HCT116 (cell line): Measurements from ENCODE around the gene CRYGN. TPM values are rescaled to one million over a fixed set of nuclear protein-coding genes. Genes with fewer than 3 reads are reported as not detected.

Source experiments
- ATAC-seq: fragments of 200-7000 bp; cut with Tn5 transposase; 2 replicates; pipeline ENCODE4 v1.9.1; 2020; ENCODE audit warnings: mild to moderate bottlenecking, moderate library complexity
- BruUV-seq: library from RNA; stranded (reverse); fragments of 400-500 nt; replicated peaks from 2 replicates; lab custom pipeline; 2021; lab: Mats Ljungman, UMichigan
- CTCF ChIA-PET: fragments of 300-600 bp; sonication (Branson Sonifier 250); formaldehyde crosslinking; loops from one replicate; lab custom pipeline; 2021; ENCODE audit warnings: antibody characterized with exemption; lab: Charles Lee
- POLR2A ChIA-PET: fragments of 300-600, 350-600 bp; sonication (Branson Sonifier 250); formaldehyde crosslinking; loops from one replicate; lab custom pipeline; 2021; ENCODE audit warnings: antibody characterized with exemption; lab: Charles Lee
- RAD21 ChIA-PET, 2 experiments: fragments of 300-600 bp; sonication (Branson Sonifier 250); formaldehyde crosslinking; loops; one replicate each; lab custom pipeline; 2023; ENCODE audit warnings: low total read pairs in 2 of 2; ENCODE audit not compliant: uncharacterized antibody in 2 of 2, unreplicated experiment in 2 of 2, low non-redundant PET in 1 of 2; lab: Charles Lee
- DNase-seq: peaks from one replicate; pipeline ENCODE4 v3.0.0-alpha.2; 2010; ENCODE audit warnings: low read depth, low spot score
- H2AFZ ChIP-seq: fragments of 200-600 bp; shearing (Covaris generic), sonication (generic); 2 replicates; pipeline ENCODE4 v1.6.1; 2017; ENCODE audit warnings: low read depth, mixed run types, mixed read lengths, antibody characterized with exemption, low read length; ENCODE audit not compliant: poor library complexity, severe bottlenecking
- H3K27ac ChIP-seq: 2 replicates; pipeline ENCODE4 v1.5.1; 2012; ENCODE audit warnings: low read depth, low read length
- H3K27me3 ChIP-seq: fragments of 200-600 bp; sonication (generic); 2 replicates; pipeline ENCODE4 v1.6.1; 2016; ENCODE audit warnings: mixed run types, low read length, mixed read lengths; ENCODE audit not compliant: insufficient read depth
- H3K36me3 ChIP-seq, 2 experiments: fragments of 200-500 bp in 1 of 2; fragments of 200-600 bp in 1 of 2; sonication (Bioruptor generic) in 1 of 2; sonication (generic) in 1 of 2; 2 replicates each; pipeline versions ENCODE4 v1.5.1 to v1.6.1; 2014 to 2016; ENCODE audit warnings: low read length in 2 of 2, inconsistent platforms in 1 of 2, mixed read lengths in 1 of 2, mixed run types in 1 of 2; ENCODE audit not compliant: insufficient read depth in 2 of 2, control insufficient read depth in 1 of 2
- H3K4me1 ChIP-seq, 2 experiments: fragments of 200-600 bp in 1 of 2; sonication (generic) in 1 of 2; 2 replicates each; pipeline versions ENCODE4 v1.5.1 to v1.6.1; 2012 to 2017; ENCODE audit warnings: low read length in 2 of 2, inconsistent platforms in 1 of 2, mild to moderate bottlenecking in 1 of 2, mixed read lengths in 1 of 2, mixed run types in 1 of 2, moderate library complexity in 1 of 2; ENCODE audit not compliant: insufficient read depth in 2 of 2, control insufficient read depth in 1 of 2
- H3K4me2 ChIP-seq: fragments of 200-600 bp; sonication (generic); 2 replicates; pipeline ENCODE4 v1.6.1; 2017; ENCODE audit warnings: mixed run types, low read length, mixed read lengths
- H3K4me3 ChIP-seq, 2 experiments: fragments of 200-600 bp in 1 of 2; sonication (generic) in 1 of 2; replicated peaks in 1 of 2; 2 replicates each; pipeline ENCODE4 v1.5.1; 2011 to 2016; ENCODE audit warnings: low read length in 2 of 2, control low read depth in 1 of 2, low read depth in 1 of 2, mild to moderate bottlenecking in 1 of 2, mixed read lengths in 1 of 2, mixed run types in 1 of 2
- H3K79me2 ChIP-seq: fragments of 200-600 bp; sonication (generic); 2 replicates; pipeline ENCODE4 v1.6.1; 2017; ENCODE audit warnings: mild to moderate bottlenecking, mixed run types, low read length, moderate library complexity, mixed read lengths; ENCODE audit not compliant: insufficient read depth
- H3K9ac ChIP-seq: fragments of 200-600 bp; sonication (generic); 2 replicates; pipeline ENCODE4 v1.6.1; 2016; ENCODE audit warnings: low read length, mixed read lengths
- H3K9me2 ChIP-seq: fragments of 200-600 bp; sonication (generic), shearing (Covaris generic); 2 replicates; pipeline ENCODE4 v1.6.1; 2017; ENCODE audit warnings: mixed run types, mild to moderate bottlenecking, moderate library complexity; ENCODE audit not compliant: insufficient read depth
- H3K9me3 ChIP-seq, 2 experiments: fragments of 200-500 bp in 1 of 2; fragments of 200-600 bp in 1 of 2; sonication (Bioruptor generic) in 1 of 2; sonication (generic) in 1 of 2; 2 replicates each; pipeline ENCODE4 v1.6.1; 2014 to 2017; ENCODE audit warnings: low read length in 2 of 2, mixed read lengths in 2 of 2, inconsistent platforms in 1 of 2, low read depth in 1 of 2, mild to moderate bottlenecking in 1 of 2, mixed run types in 1 of 2, moderate library complexity in 1 of 2; ENCODE audit not compliant: control insufficient read depth in 1 of 2, insufficient read depth in 1 of 2
- H4K20me1 ChIP-seq: fragments of 200-600 bp; sonication (generic), shearing (Covaris generic); 2 replicates; pipeline ENCODE4 v1.6.1; 2017; ENCODE audit warnings: mixed run types, mild to moderate bottlenecking, moderate library complexity; ENCODE audit not compliant: insufficient read depth
- CEBPB ChIP-seq: IDR thresholded peaks from 2 replicates; pipeline ENCODE4 v1.6.1; 2012; ENCODE audit warnings: low read depth
- CTCF ChIP-seq, 3 experiments: fragments of 200-600 bp in 1 of 3; sonication (generic) in 1 of 3; IDR thresholded peaks in 2 of 3; conservative IDR thresholded peaks in 1 of 3; 2 replicates each; pipeline ENCODE4 v1.5.1; 2012 to 2017; ENCODE audit warnings: low read depth in 2 of 3, low read length in 2 of 3, antibody characterized with exemption in 1 of 3, borderline replicate concordance in 1 of 3, control low read depth in 1 of 3, mild to moderate bottlenecking in 1 of 3, mixed read lengths in 1 of 3, mixed run types in 1 of 3, moderate library complexity in 1 of 3; ENCODE audit not compliant: insufficient read depth in 1 of 3
- ELF1 ChIP-seq: IDR thresholded peaks from 2 replicates; pipeline ENCODE4 v1.6.1; 2012; ENCODE audit warnings: low read depth, borderline replicate concordance
- EZH2 ChIP-seq: fragments of 200-600 bp; sonication (generic); IDR thresholded peaks from 2 replicates; pipeline ENCODE4 v1.6.1; 2017; ENCODE audit warnings: antibody characterized with exemption, mixed run types
- EZH2phosphoT487 ChIP-seq: fragments of 200-600 bp; IDR thresholded peaks from 2 replicates; pipeline ENCODE4 v1.6.1; 2018; ENCODE audit warnings: antibody characterized with exemption, borderline replicate concordance
- JUND ChIP-seq: IDR thresholded peaks from 2 replicates; pipeline ENCODE4 v1.6.1; 2012
- POLR2AphosphoS5 ChIP-seq: IDR thresholded peaks from 2 replicates; pipeline ENCODE4 v1.6.1; 2011; ENCODE audit warnings: mild to moderate bottlenecking, low read depth, low read length, moderate library complexity
- SIN3A ChIP-seq: IDR thresholded peaks from 2 replicates; pipeline ENCODE4 v1.6.1; 2012; ENCODE audit warnings: low read depth
- SP1 ChIP-seq: IDR thresholded peaks from 2 replicates; pipeline ENCODE4 v1.6.1; 2012; ENCODE audit warnings: low read depth
- YY1 ChIP-seq: IDR thresholded peaks from 2 replicates; pipeline ENCODE4 v1.6.1; 2011; ENCODE audit warnings: low read length, low read depth, moderate library complexity, mild to moderate bottlenecking; ENCODE audit not compliant: insufficient replicate concordance; ENCODE audit errors: extremely low read depth
- ZBTB33 ChIP-seq: IDR thresholded peaks from 2 replicates; pipeline ENCODE4 v1.6.1; 2011; ENCODE audit warnings: mild to moderate bottlenecking, low read length, moderate library complexity; ENCODE audit not compliant: insufficient replicate concordance; ENCODE audit errors: extremely low read depth
- intact Hi-C: fragments of 100-400 bp; cut with micrococcal nuclease; formaldehyde crosslinking; loops from 2 replicates; pipeline ENCODE4 v1.10.0; 2022
- total RNA-seq: library from RNA; stranded (reverse); gene quantifications from one replicate; pipeline ENCODE4 v1.2.1, GENCODE V29; 2021; ENCODE audit not compliant: unreplicated experiment

The CRYGN gene
- total RNA-seq, 1 experiment from 2014 or later: not detected

DNA sequence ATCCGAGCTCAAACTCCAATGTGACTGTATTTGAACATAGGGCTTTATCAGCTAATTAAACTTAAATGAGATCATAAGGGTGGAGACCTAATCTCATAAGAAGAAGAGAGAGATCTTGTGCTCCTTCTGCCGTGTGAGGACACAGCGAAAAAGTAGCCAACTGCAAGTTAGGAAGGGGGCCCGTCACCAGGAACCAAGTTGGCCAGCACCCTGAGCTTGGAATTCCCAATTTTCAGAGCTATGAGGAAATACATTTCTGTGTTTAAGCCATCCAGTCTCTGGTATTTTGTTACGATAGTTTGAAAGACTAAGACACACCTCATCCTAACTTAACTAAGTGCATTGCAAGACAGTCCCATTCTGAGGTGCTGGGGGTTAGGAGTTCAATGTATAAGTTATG lies 16.0 kb downstream of the CRYGN start:
- ATAC-seq (no peak), DNase-seq (no peak)
- Histone ChIP-seq H3K9me2 (no peaks in the 10 kb centered on the region), H4K20me1 (no peaks in the 10 kb centered on the region), H3K4me1 (peaks cover 38 to 45% of the 10 kb centered on the region in 2 experiments), H3K9me3 (peaks cover 4 to 20% of the 10 kb centered on the region in 2 experiments; a peak in 3 of 4 replicates), H3K27ac (no peak overlapping the region), H3K9ac (no peak overlapping the region), H2AFZ (no peak overlapping the region), H3K27me3 (no peaks in the 10 kb centered on the region), H3K36me3 (no peaks in the 10 kb centered on the region), H3K79me2 (no peaks in the 10 kb centered on the region), H3K4me3 (no peak overlapping the region), H3K4me2 (no peak overlapping the region)
- ChIA-PET RAD21 (no interaction called here), POLR2A (no interaction called here), CTCF (no interaction called here)
- intact Hi-C loops: no loop called here
- TF ChIP-seq POLR2AphosphoS5 (no peak), JUND (no peak), EZH2phosphoT487 (no peak)
- no TSS peak for BruUV-seq

DNA sequence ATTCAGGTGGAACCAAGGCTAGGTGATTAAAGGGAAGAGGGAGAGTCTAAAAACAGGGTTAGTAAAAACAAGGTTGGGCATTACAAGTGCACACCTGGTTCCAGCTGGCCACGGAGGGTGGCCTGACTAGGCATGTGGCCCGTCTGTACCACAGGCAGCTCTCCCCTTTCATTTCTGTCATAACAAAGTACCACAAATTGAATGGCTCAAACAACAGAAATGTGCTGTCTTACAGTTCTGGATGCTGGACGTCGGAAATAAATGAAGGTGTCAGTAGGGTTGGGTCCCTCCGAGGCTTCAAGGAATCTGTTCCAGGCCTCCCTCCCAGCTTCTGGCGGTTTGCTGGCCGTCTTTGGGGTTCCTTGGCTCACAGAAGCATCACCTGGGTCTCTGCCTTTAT lies 16.7 kb downstream of the CRYGN start:
- RAD21 ChIA-PET: no interaction called here

More for the DNA sequence above, 16.7 kb downstream of the CRYGN start:
- DNase-seq (no peak), ATAC-seq (no peak)
- peaks cover 30 to 38% of the 10 kb centered on the region in 2 experiments for H3K4me1 ChIP-seq
- H3K79me2 ChIP-seq: no peaks in the 10 kb centered on the region
- CTCF ChIA-PET: no interaction called here
- no peak overlapping the region for H3K4me3 ChIP-seq
- no peak overlapping the region for H2AFZ ChIP-seq
- no peak overlapping the region for H3K27ac ChIP-seq
- no peak overlapping the region for H3K9ac ChIP-seq
- H3K9me3 ChIP-seq: peaks cover 4 to 20% of the 10 kb centered on the region in 2 experiments; a peak in 3 of 4 replicates
- H3K27me3 ChIP-seq: no peaks in the 10 kb centered on the region
- no peaks in the 10 kb centered on the region for H4K20me1 ChIP-seq
- intact Hi-C loops: no loop called here
- H3K9me2 ChIP-seq: no peaks in the 10 kb centered on the region
- TF ChIP-seq ZBTB33 (no peak), EZH2 (no peak), SIN3A (no peak), CTCF (IDR thresholded peaks at IDR 0.05 in 2 of 3, conservative IDR thresholded peaks at IDR 0.05 in 1 of 3; ENCODE audit: borderline replicate concordance in 1 of 3, insufficient read depth in 1 of 3, low read depth in 2 of 3, low read length in 2 of 3) (no peak), YY1 (no peak), ELF1 (no peak), SP1 (no peak), CEBPB (no peak)
- no peaks in the 10 kb centered on the region for H3K36me3 ChIP-seq
- BruUV-seq: no TSS peak
- POLR2A ChIA-PET: no interaction called here
- H3K4me2 ChIP-seq: no peak overlapping the region
